Epidermal melanocyte (primary cell): ENCODE data around the gene ASPSCR1.
"Not testable (repeated sequence)": the region's sequence is repeated elsewhere in the genome, so short reads cannot be mapped to it uniquely, and the experiment has no call there.

Experiments
- DNase-seq: peaks from one replicate; pipeline ENCODE4 v3.0.0; 2011; ENCODE audit warnings: low spot score; ENCODE audit not compliant: insufficient read length

Gene ASPSCR1

GRCh38 chr17:81980707-81981343, 3.4 kb downstream of the ASPSCR1 start:
- DNase-seq = no peak

DNA sequence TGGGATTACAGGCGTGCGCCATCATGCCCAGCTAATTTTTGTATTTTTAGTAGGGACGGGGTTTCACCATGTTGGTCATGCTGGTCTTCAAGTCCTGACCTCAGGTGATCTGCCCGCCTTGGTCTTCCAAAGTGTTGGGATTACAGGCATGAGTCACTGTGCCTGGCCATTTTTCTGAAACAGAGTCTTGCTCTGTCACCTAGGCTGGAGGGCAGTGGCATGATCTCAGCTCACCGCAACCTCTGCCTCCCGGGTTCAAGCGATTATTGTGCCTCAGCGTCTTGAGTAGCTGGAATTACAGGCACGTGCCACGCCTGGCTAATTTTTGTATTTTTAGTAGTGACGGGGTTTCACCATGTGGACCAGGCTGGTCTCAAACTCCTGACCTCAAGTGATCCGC, 4.1 kb downstream of the ASPSCR1 start:
- not testable (repeated sequence) for DNase-seq

GRCh38 chr17:81983011-81983638, 5.7 kb downstream of the ASPSCR1 start:
- DNase-seq = no peak

GRCh38 chr17:81983639-81984373, 6.4 kb downstream of the ASPSCR1 start:
- no peak for DNase-seq

- DNase-seq = no peak
Measured at GRCh38 chr17:81984773-81985410, 7.5 kb downstream of the ASPSCR1 start.

DNA sequence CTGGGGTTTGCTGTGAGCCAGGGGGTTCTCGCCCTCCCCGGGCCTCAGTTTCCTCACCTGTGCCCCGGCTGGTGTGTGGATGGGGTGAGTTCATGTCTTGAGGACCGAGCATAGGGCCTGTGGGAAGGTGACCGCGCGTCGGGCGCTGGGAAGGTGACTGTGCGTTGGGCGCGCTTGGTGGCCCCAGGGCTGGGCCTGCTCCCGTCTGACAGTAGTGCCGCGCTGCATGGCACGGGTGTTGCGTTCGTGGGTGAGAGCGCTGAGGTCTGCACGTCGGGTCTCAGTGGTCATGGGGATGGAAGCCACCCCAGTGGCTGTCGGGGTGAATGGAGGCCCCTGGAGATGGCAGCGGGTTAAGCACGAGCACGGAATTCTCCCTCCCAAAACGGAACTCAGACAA, 9.2 kb downstream of the ASPSCR1 start:
- no peak for DNase-seq

- DNase-seq = no peak
Measured at GRCh38 chr17:81987161-81987770, 9.8 kb downstream of the ASPSCR1 start.

DNA sequence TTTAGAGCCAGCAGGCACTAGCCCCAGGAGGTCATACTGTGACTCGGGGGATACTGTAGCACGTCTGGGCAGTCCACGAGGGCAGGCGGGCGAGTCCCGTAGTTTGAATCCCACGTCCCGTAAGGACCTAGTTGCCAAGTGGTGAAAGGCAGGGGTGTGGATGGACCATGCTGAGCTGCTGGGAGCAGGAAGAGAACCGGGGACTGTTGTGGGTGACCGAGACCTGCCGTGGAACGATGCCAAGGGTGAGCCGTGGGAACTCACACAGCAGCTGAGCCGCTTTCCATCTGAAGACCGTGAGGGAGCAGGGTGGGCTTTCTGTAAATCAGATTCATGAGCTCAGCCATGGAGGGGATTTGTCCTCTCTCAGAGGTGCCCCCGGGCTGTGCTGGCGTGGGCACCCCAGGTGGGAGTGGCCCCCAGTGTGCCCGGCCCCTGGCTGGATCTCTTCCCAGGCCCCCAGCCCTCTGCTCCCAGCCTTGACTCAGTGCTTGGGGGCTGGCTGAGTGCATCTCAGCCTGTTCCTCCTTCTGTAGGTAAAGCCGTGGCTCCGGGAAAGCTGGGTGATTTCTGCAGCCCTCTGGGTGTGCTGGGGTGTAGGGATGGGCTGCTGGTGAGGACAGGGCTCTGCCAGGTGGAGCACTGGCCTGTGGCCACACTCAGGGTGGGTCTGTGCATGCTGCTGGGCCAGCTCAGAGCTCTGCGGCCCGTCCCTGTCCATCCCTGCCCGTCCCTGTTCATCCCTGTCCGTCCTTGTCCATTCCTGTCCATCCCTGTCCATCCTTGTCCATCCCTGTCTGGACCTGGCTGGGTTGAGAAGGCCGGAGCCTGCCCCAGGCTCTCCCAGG, 13.6 kb downstream of the ASPSCR1 start:
- no peak for DNase-seq

DNA sequence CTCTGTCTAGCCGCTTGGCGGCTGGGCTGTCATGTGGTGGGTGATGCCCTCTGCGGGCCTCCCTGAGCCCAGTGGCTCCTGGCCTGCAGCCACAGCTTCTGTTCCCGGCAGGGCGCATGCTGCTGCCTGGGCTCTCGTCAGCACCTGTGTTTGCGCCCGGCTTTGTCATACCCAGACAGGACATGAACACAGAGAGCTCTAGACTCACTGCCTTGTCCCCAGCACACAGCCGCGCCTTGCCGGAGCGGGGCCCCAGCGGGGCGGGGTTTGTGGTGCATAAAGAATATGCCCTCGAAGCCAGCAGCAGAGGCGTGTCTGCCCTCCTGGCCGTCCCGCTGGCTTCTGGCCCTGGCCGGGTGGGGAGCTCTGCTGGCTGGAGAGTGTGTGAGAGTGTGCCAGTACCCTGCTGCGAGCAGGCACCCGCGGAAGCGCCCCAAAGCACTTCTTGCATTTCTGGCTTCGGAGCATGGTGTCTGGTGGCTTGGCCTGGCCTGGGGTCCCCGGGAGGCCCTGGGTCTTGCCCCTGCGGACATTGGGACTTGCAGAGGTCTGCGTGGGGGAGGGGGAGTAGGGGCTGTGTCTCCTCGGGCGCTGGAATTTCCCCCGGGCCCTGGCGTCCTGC, 14.4 kb downstream of the ASPSCR1 start:
- DNase-seq = peak; percentile 90

GRCh38 chr17:81992306-81993102, 15.1 kb downstream of the ASPSCR1 start:
- DNase-seq = no peak

- DNase-seq = no peak
Measured at GRCh38 chr17:81993729-81994592, 16.5 kb downstream of the ASPSCR1 start.

DNA sequence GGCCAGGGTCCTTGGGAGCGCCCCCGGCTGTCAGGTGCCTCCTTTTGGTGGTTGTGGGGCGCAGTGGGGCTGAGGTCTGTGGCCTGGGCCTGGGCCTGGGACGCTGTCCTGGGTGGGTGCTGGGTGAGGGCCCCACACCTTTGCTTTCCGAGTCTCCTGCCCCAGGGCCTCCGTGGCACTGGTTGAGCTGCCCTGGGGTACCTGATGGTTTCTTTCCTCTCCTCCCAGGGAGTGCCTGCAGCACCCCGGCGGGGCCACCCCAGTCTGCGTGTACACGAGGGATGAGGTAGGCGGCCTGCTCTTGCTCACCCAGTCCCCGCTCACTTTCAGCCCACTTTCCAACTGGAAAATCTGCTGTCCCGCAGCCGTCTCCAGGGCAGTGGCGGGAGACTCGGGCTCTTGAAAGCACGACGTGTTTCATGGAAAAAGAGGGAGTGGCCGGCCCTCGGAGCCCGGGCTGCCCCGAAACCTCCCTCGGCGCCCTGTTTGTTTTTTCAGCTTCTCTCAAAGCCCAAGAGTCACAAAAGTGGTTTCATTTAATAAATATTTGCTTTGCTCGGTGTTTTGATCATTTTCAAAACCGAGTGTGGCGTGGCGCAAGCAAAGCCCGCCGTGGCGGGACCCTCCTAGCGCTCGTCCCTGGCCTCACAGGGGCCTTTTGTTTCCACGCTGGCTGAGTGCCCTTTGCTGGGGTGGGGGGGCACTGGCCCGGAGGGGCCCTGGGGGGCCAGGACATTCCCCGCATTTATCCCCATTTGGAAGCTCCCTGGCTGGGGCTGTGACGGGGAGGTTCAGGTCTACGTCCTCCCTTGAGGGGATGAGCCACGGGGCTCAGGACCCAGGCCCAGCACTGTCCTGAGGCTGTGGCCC, 17.4 kb downstream of the ASPSCR1 start:
- DNase-seq = no peak

DNA sequence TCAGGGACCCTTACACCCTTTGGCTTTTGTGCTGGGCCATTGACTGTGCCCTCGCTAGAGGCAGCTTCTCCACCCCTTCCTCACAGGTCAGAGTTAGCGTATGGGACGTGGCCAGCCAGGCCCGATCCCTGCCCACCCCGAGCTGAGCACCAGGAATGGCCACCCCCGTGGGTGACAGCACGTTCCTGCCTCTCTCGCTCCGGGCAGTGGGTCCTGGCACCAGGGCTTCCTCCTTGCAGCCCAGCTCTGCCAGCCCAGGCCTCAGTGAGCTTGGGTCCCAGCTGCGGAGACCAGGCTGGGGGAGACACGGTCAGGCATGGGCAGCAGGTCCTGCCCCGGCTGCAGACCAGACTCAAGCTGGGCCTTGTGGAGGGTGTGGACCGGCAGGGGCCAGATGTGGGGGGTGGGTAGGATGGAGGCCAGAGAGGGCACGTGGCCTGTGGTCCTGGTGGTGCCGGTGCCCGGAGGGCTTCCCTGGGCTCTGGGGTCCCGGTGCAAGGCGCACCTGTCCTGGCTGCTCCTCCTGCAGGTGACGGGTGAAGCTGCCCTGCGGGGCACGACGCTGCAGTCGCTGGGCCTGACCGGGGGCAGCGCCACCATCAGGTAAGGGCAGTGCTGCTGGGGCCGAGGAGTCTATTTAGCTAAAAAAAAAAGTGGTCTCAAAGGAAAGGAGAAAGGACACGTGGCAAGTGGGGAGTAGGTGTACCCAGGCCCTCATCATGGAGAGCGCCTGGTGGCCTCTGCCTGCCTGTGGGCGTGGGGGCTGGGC, 18.2 kb downstream of the ASPSCR1 start:
- DNase-seq = no peak

GRCh38 chr17:81996232-81996756, 18.9 kb downstream of the ASPSCR1 start:
- DNase-seq = no peak

DNA sequence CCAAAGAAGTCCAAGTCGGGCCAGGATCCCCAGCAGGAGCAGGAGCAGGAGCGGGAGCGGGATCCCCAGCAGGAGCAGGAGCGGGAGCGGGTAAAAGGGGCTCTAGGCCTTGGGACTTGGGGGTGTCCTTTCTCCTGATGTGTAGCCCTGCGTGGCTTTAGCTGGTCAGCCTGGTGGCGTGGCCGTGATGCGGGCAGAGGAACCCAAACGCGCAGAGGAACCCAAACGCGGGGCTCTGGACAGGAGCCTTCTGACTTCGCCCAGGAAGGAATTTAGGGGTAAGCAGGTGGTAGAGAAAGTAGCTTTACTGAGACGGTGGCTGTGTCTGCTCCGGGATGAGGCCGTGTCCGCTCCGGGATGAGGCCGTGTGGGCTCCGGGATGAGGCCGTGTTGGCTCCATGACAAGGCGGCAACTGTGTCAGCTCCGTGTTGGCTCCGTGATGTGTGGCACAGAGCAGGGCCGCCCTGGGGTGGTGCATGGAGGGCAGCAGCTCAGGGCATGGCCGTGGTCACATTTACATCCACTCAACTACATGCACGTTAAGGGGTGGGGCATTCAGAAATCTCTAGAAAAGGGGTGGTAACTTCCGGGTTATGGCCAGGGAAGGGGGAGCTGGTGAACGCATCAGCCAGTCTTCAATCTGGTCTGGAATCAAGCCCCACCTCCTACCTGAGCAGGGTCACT, 19.5 kb downstream of the ASPSCR1 start:
- no peak for DNase-seq

GRCh38 chr17:81998212-81998611, 20.8 kb downstream of the ASPSCR1 start:
- no peak for DNase-seq
